GM04503 (cell line): Measurements from ENCODE around the gene DUS2.
A peak's percentile ranks its signal among the peaks of the same experiment; 100 is the strongest.
"Not testable (repeated sequence)": the region's sequence is repeated elsewhere in the genome, so short reads cannot be mapped to it uniquely, and the experiment has no call there.

Experiments
- DNase-seq: peaks from one replicate; pipeline ENCODE4 v3.0.0-alpha.2; 2012; ENCODE audit warnings: low read depth

DUS2 gene

GRCh38 chr16:68022728-68023537, at the start of gene DUS2, which contains the start of gene DDX28:
Gene DUS2, plus strand, starts transcription at chr16:68023284. Its CDS starts 14,740 bp downstream, at chr16:68038024.
Gene DDX28, minus strand, starts transcription at chr16:68023232. Its CDS starts 30 bp downstream, at chr16:68023202.
- DNase-seq, result peak; percentile 53

GRCh38 chr16:67975321-67976105, 47.6 kb upstream of the DUS2 start:
- DNase-seq, result no peak

GRCh38 chr16:67976205-67976604, 46.9 kb upstream of the DUS2 start:
- no peak for DNase-seq

- no peak for DNase-seq
Measured at GRCh38 chr16:67977005-67977404, 46.1 kb upstream of the DUS2 start.

GRCh38 chr16:67977469-67978227, 45.4 kb upstream of the DUS2 start:
- no peak for DNase-seq

GRCh38 chr16:67979955-67980678, 43.0 kb upstream of the DUS2 start, which contains the start of gene DPEP3:
Gene DPEP3, minus strand, starts transcription at chr16:67980499. Its CDS starts 119 bp downstream, at chr16:67980380.
- no peak for DNase-seq

- DNase-seq, result no peak
Measured at GRCh38 chr16:67982011-67982696, 40.9 kb upstream of the DUS2 start.

GRCh38 chr16:67986949-67987348, 36.1 kb upstream of the DUS2 start:
- DNase-seq, result no peak

GRCh38 chr16:67987460-67988160, 35.5 kb upstream of the DUS2 start:
- DNase-seq, result no peak

GRCh38 chr16:67988675-67989074, 34.4 kb upstream of the DUS2 start:
- DNase-seq, result no peak

GRCh38 chr16:67989322-67990017, 33.6 kb upstream of the DUS2 start:
- DNase-seq, result no peak

GRCh38 chr16:67990018-67990386, 33.1 kb upstream of the DUS2 start:
- no peak for DNase-seq

- no peak for DNase-seq
Measured at GRCh38 chr16:67992661-67993206, 30.4 kb upstream of the DUS2 start.

GRCh38 chr16:67993207-67994039, 29.7 kb upstream of the DUS2 start:
- DNase-seq, result no peak

- not testable (repeated sequence) for DNase-seq
Measured at GRCh38 chr16:67994040-67994408, 29.1 kb upstream of the DUS2 start.

GRCh38 chr16:67995423-67995822, 27.7 kb upstream of the DUS2 start:
- no peak for DNase-seq

- DNase-seq, result no peak
Measured at GRCh38 chr16:67996666-67997065, 26.4 kb upstream of the DUS2 start.

- DNase-seq, result not testable (repeated sequence)
Measured at GRCh38 chr16:67998231-67998778, 24.8 kb upstream of the DUS2 start.
